Inflammatory macrophage (primary cell): ENCODE measurements around the gene NEGR1.

Experiments
- DNase-seq, 2 donors: peaks; one replicate each; pipeline ENCODE4 v3.0.0-alpha.2; 2020 to 2022

Gene NEGR1

GRCh38 chr1:72023063-72023930, 259.0 kb downstream of the NEGR1 start:
- DNase-seq: no peak

- DNase-seq: no peak
Observed at GRCh38 chr1:72018562-72018961, 263.8 kb downstream of the NEGR1 start.

- no peak for DNase-seq
Observed at GRCh38 chr1:72015006-72015405, 267.3 kb downstream of the NEGR1 start.

GRCh38 chr1:72013161-72013560, 269.2 kb downstream of the NEGR1 start:
- no peak for DNase-seq

- DNase-seq: no peak
Observed at GRCh38 chr1:72011721-72012120, 270.6 kb downstream of the NEGR1 start.

GRCh38 chr1:72010094-72010431, 272.3 kb downstream of the NEGR1 start:
- DNase-seq: no peak

- no peak for DNase-seq
Observed at GRCh38 chr1:72009173-72010093, 272.9 kb downstream of the NEGR1 start.

- DNase-seq: no peak
Observed at GRCh38 chr1:72007312-72007711, 275.0 kb downstream of the NEGR1 start.

GRCh38 chr1:72006092-72006491, 276.2 kb downstream of the NEGR1 start:
- no peak for DNase-seq

GRCh38 chr1:72003092-72003491, 279.2 kb downstream of the NEGR1 start:
- DNase-seq: no peak

- DNase-seq: no peak
Observed at GRCh38 chr1:72000809-72001208, 281.5 kb downstream of the NEGR1 start.

- DNase-seq: no peak
Observed at GRCh38 chr1:71994646-71995045, 287.7 kb downstream of the NEGR1 start.

GRCh38 chr1:71987181-71987580, 295.2 kb downstream of the NEGR1 start:
- DNase-seq: no peak

- no peak for DNase-seq
Observed at GRCh38 chr1:71986160-71986559, 296.2 kb downstream of the NEGR1 start.

- DNase-seq: no peak
Observed at GRCh38 chr1:71980556-71980955, 301.8 kb downstream of the NEGR1 start.

GRCh38 chr1:71979882-71980281, 302.5 kb downstream of the NEGR1 start:
- no peak for DNase-seq

- peak; percentile 6 to 29 for DNase-seq
Observed at GRCh38 chr1:71967670-71968069, 314.7 kb downstream of the NEGR1 start.

- no peak for DNase-seq
Observed at GRCh38 chr1:71964188-71964587, 318.2 kb downstream of the NEGR1 start.

GRCh38 chr1:71956613-71957285, 325.6 kb downstream of the NEGR1 start:
- DNase-seq: no peak

- DNase-seq: peak in 1 of 2 donors; percentile 8
Observed at GRCh38 chr1:71950579-71950978, 331.8 kb downstream of the NEGR1 start.

- DNase-seq: peak in 1 of 2 donors; percentile 33
Observed at GRCh38 chr1:71949681-71950080, 332.7 kb downstream of the NEGR1 start.

- no peak for DNase-seq
Observed at GRCh38 chr1:71948561-71948960, 333.8 kb downstream of the NEGR1 start.

GRCh38 chr1:71944006-71944405, 338.3 kb downstream of the NEGR1 start:
- no peak for DNase-seq
